ENCODE results near the gene RNF138.

The RNF138 gene

GRCh38 chr18:32057624-32058165 is 34.0 kb upstream of the RNF138 start:
- no peaks in the 10 kb centered on the region for H3K9me3 Mint-ChIP-seq
- no peak for DNase-seq
- no peaks in the 10 kb centered on the region for H3K4me1 Mint-ChIP-seq
- H3K36me3 Mint-ChIP-seq (ENCODE audit: low read depth) = peaks cover 5% of the 10 kb centered on the region
- no peak overlapping the region for H3K27ac Mint-ChIP-seq
- H3K27me3 Mint-ChIP-seq (ENCODE audit: low read depth, poor library complexity) = no peaks in the 10 kb centered on the region
- no peak for TF ChIP-seq CTCF (IDR thresholded peaks at IDR 0.05)
- no peak overlapping the region for H3K4me3 Mint-ChIP-seq

GRCh38 chr18:32060026-32060425 is 31.6 kb upstream of the RNF138 start:
- Mint-ChIP-seq H3K4me3 (no peak overlapping the region), H3K4me1 (no peaks in the 10 kb centered on the region), H3K27me3 (ENCODE audit: low read depth, poor library complexity) (no peaks in the 10 kb centered on the region), H3K36me3 (ENCODE audit: low read depth) (peaks cover 5% of the 10 kb centered on the region), H3K27ac (no peak overlapping the region), H3K9me3 (no peaks in the 10 kb centered on the region)
- no peak for TF ChIP-seq CTCF (IDR thresholded peaks at IDR 0.05)
- DNase-seq = no peak

- no peak for DNase-seq
- Mint-ChIP-seq H3K27me3 (ENCODE audit: low read depth, poor library complexity) (peaks cover 3% of the 10 kb centered on the region), H3K4me3 (no peak overlapping the region), H3K27ac (no peak overlapping the region), H3K36me3 (ENCODE audit: low read depth) (no peaks in the 10 kb centered on the region), H3K4me1 (no peaks in the 10 kb centered on the region), H3K9me3 (no peaks in the 10 kb centered on the region)
- TF ChIP-seq CTCF (IDR thresholded peaks at IDR 0.05) = no peak
These were observed 24.1 kb upstream of the RNF138 start for GRCh38 chr18:32067375-32068167.

- no peak for DNase-seq
- Mint-ChIP-seq H3K4me1 (no peaks in the 10 kb centered on the region), H3K9me3 (no peaks in the 10 kb centered on the region), H3K27ac (no peak overlapping the region), H3K4me3 (no peak overlapping the region), H3K27me3 (ENCODE audit: low read depth, poor library complexity) (peaks cover 3% of the 10 kb centered on the region), H3K36me3 (ENCODE audit: low read depth) (no peaks in the 10 kb centered on the region)
- peak; percentile 22 for TF ChIP-seq CTCF (IDR thresholded peaks at IDR 0.05)
These were observed 19.4 kb upstream of the RNF138 start for GRCh38 chr18:32072321-32072720.

- Mint-ChIP-seq H3K4me3 (no peak overlapping the region), H3K4me1 (no peaks in the 10 kb centered on the region), H3K27me3 (ENCODE audit: low read depth, poor library complexity) (no peaks in the 10 kb centered on the region), H3K27ac (peak overlapping the region; percentile 39), H3K36me3 (ENCODE audit: low read depth) (no peaks in the 10 kb centered on the region), H3K9me3 (no peaks in the 10 kb centered on the region)
- no peak for DNase-seq
- no peak for TF ChIP-seq CTCF (IDR thresholded peaks at IDR 0.05)
These were observed 17.5 kb upstream of the RNF138 start for GRCh38 chr18:32074206-32074605.

- Mint-ChIP-seq H3K4me1 (no peaks in the 10 kb centered on the region), H3K27me3 (ENCODE audit: low read depth, poor library complexity) (no peaks in the 10 kb centered on the region), H3K36me3 (ENCODE audit: low read depth) (no peaks in the 10 kb centered on the region), H3K4me3 (no peak overlapping the region), H3K27ac (peak overlapping the region; percentile 4), H3K9me3 (peaks cover 4% of the 10 kb centered on the region)
- no peak for DNase-seq
- TF ChIP-seq CTCF (IDR thresholded peaks at IDR 0.05) = no peak
These were observed 12.8 kb upstream of the RNF138 start for GRCh38 chr18:32078845-32079244.
